ENCODE data around the gene REEP2.

Gene REEP2

DNA sequence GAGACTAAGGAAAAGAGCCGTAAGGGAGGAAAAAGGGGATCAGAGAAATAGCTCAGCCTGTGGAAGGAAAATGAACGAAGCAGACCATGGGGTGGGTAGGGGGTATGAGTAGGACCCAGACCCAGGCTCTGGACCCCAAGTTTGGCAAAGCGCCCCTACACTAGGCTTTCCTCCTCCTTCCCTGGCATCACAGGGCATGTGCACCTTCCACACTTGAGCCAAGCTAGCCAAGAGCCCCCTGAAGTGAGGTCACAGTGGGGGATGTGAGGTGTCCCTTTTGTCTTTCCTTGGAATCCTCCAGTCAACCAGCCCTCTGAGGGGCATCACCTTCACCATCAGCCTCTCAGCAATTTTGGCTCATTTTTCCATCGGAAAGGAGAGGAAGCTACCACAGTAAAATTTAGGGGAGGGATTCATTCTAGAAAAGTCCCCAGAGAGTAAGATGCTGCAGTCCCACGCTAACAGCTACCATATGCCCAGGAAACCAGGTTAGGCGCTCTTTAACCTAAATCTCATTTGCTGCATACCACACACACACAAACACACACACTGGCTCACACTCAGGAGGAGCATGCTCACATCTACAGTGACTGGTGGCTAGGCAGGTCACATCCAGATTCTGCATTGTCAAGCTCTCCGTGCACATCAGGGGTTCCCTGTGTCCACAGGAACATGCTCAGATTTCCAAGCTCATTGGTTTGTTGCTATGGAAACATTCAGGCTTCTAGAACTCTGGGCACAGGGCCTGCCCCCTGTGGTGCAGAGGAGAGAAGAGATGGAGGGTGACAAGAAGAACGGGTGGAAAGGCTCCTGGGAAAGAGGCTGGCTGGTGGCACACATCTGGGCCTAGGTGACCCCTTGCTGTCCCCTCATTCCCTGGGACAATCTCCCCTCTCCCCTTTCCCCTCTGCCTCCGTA is 9.9 kb downstream of the REEP2 start:
- DNase-seq, result peak; percentile 16

DNA sequence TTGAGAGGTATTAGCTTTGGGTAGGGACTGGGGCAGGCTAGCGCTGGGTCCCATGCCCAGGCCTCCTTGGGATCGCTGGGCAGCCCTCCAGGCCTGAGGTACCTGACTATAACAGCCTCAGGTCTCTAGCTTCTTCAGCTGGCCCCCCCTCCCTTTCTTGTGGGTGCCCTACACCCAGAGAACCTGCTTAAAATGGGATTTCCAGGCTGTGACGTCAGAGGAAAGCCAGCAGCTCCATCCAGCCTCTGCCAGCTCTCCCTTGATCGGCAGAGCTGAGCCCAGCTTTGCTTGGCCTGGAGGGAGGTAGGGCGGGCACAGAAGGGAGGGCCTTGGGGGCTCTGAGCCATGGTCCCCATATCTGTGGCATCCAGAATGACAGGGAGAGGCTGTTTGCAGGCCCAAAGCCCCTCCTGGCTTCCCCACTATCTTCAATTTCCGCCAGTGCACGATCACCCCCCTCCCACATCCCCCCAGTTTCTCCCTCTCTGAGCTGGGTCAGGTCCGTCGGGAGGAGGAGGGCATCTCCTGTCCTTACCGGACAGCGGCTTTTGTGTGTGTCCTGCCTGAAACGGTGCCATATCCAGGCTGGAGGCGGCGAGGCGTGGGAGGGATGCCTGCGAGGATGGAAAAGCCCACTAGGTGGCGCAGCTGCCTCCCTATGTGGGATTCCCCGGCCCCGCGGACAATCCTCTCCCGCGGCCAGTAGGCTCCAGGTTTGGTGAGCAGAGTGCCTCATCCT is 10.8 kb downstream of the REEP2 start:
- peak; percentile 74 for DNase-seq

DNA sequence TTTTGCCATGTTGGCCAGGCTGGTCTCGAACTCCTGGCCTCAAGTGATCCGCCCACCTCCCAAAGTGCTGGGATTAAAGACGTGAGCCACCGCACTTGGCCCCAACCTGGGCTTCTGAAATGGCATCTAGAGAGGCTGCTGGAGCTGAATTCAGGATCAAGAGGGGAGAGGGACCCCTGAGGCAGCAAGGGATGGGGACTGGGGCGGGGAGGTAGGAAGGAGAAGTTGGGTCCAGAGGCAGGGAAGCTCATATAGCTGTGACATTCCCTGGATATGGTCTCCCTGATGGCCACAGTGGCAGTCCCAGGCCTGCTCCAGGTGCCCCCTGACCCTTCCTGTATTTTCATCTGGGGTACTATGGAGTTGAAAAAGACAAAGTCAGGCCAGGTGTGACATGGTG is 12.1 kb downstream of the REEP2 start:
- no peak for DNase-seq

DNA sequence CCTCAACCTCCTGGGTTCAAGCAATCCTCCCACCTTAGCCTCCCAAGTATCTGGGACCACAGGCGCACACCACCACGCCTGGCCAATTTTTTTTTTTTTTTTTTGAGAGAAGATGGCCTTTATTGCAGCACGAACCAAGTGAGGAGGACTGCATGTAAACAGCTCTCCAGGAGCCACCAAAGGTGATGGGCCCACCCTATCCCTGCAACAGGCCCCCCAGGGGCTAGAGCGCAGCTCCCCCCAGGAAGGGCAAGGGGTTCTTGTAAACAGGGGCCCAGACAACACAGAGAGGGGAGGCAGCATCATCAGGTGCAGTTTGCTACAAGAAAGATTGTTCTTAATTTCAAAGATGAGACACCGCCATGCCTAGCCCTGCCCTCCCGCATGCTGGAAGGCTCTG is 13.9 kb downstream of the REEP2 start:
- DNase-seq, result no peak

DNA sequence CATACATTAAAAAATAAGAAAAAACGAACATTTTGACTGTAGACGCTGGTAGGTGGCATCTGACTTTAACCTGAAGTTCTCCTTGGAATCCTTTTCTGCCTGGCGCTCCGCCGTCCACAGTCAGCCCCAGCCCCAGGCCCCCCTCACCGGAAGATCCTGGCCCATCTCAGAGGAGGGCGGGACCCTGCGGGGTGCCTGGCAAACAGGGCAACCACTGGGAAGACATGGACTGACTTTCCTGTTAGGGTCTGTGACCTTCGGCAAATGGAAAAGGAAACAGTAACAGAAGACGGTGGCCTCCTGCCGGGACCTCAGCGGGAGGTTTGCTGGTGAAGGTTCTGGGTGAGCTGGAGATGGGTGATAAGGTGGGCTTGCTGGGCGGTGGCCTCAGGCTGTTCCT is 14.7 kb downstream of the REEP2 start:
- no peak for DNase-seq

DNA sequence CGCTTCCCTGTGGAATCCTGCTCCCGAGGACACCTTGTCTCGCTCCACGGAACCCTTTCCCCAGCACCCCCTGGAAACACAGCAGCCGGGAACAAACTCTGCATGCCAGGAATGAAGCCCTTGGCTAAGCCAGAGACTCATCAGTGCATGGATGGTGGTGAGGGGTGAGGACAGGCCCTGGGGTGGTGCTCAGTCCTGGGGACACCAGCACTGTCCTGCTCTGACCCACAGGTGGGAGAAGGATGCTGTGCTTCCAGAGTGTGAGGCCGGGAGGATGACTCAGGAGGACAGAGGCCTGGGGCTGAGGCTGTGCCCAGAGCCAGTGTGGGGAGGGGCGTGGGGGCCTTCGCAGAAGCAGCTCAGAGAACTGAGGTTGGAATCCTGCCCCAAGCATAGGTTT is 15.3 kb downstream of the REEP2 start:
- DNase-seq, result no peak

DNA sequence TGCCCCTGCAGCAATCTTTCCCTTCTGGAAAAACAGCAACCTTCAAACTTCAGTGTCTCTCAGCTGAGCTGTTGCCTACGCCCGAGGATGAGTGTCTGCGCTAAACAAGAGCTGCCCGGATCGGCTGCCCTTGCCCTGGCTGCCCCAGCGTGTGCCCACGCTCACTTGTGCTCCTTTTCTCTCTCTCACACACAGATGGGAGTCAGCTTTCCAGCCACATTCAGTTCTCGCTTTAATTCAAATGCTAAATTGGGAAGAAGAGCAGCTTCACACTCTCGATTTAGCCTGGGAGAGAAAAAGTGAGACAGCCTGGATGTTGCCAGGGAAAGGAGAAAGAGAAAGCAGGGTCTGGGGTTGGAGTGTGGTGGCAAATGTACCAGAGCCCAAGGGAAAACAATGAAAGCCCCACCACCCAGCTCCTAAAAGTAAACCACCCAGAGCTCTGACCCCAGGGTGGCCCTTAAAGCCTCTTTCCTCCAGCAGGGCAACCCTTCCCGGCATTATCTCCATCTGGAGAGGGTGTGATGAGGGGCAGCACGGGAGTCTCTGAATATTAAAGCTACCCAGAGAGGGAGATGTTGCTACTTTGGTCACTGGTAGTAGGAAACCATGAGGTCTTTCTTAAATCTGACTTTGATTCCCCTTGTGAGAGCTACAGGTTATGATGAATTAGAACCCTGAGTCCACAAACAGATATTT is 16.5 kb downstream of the REEP2 start:
- no peak for DNase-seq

DNA sequence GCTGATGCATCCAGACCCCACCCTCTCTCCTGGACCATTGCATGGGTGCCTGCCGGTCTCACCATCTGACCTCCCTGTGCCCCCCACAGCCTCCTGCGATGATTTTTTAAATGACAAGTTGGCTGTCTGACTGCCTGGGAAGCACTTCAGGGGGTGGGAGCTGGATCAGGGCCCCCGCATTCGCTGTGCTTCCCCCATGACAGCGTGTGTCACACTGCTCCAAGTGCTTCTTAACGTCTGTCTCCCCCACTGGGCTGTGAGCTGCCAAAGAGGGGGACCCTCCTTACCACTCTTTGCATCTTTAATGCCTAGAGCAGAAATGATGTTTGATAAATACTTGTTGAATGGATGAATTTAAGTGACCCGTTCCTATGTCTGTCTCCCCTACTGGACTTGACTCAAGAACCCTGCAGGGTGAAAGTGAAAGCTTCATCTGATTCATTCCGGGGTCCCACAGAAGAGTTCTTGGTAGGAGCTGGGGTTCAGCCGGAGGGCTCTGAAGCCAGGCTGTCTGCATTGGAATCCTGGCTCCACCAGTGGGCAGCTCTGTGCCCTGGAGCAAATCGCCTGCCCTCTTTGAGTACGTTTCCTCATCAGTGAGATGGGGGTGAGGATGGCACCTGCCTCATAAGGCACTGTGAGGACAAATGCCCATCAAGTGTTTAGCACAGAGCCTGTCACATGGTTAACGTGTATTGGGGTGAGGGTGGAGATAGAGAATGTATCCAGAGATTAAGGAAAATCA is 18.8 kb downstream of the REEP2 start:
- no peak for DNase-seq

DNA sequence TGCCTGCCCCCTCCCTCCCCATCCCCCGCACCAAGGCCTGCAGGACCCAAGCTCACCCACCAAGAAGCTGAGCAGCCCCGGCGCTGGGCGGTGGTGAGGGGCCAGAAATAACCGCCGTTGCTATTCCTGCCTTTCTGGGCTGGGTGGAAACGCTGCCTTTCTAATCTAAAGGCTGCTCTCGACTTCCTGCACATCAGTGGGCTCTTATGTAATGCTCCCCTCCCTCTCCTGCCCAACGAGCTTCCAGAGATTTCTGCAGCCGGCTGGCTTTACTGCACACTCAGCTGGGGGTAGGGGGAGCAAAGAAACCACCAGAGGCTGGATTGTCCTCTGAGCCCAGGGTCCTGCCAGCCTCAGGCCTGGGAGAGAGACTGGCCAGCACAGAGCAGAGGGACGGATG is 19.5 kb downstream of the REEP2 start:
- no peak for DNase-seq

DNA sequence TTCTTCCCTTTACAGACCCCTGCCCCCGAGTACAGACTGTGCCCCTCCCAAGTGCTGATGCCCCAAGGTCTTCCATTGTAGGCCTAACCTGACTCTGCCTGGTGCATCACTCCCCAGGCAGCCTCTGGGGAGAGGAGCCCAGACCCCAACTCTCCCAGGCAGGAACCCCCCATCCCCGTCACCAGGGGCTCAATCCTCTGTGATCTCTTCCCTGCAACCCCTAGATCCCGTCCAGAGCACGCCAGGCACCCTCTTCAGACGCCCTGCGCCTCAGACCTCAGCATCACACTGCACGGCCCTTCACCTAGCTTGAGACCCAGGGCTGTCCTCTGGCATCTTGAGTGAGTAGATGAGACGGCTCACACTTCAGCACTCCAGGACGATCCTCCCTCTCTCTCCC is 20.0 kb downstream of the REEP2 start:
- no peak for DNase-seq

DNA sequence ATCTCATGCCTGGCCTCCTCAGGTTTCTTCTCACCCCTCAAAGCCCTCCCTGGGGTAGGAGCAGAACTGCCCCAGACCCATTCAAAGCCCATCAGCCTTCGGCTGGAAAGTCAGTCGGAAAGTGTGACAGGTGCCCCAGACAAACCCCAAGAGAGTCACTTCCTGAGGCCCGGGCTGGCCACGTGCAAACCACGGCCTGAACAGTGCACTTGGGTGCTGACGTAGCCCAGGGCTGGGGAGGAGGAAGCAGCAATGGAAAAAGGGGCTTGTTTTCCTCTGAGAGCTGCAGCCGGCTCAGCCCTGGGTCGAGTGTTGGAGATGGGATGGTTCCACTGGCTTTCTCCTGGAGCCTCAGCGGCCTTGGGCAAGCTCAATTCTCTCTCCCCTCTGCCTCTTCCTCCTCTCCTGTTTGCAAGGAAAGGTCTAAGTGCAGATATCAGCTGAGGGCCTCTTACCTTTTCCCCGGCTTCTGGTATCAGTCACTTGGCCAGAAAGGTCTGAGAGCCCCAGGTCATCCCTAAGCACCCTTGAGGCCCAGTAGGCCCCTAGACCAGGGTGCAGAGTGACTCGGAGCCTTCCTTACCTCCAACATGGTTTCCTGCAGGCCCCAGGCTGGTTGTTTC is 20.6 kb downstream of the REEP2 start:
- no peak for DNase-seq

DNA sequence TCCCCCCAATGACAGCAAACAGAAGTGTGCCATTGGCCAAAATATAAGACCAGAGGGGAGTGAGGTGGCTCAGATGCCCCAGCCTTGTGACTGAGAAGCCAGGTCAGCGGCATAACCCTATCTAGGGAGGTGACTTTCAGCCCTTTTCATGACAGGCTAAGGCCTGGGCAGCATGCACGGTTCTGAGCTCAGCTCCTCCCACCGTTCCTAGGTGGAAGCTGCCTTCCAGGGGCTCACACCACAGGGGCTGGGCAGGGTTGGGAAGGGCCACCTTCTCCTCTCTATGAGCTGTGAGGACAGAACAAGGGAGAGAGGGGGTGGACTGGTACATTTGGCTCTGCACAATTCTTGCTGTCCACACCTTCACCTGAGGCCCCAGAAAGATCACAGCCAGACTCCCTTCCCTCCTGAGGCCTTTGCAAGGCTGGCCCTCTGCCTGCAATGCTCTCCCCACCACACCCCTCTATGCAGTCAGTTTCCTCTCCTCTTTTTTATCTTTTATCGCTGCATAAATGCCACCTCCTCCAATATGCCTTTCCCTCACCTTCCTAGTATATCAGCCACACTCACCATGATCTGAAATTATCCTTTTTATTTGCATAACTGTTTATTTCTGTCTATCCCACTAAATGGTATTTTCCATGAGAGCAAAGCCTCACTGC is 21.3 kb downstream of the REEP2 start:
- DNase-seq, result no peak

DNA sequence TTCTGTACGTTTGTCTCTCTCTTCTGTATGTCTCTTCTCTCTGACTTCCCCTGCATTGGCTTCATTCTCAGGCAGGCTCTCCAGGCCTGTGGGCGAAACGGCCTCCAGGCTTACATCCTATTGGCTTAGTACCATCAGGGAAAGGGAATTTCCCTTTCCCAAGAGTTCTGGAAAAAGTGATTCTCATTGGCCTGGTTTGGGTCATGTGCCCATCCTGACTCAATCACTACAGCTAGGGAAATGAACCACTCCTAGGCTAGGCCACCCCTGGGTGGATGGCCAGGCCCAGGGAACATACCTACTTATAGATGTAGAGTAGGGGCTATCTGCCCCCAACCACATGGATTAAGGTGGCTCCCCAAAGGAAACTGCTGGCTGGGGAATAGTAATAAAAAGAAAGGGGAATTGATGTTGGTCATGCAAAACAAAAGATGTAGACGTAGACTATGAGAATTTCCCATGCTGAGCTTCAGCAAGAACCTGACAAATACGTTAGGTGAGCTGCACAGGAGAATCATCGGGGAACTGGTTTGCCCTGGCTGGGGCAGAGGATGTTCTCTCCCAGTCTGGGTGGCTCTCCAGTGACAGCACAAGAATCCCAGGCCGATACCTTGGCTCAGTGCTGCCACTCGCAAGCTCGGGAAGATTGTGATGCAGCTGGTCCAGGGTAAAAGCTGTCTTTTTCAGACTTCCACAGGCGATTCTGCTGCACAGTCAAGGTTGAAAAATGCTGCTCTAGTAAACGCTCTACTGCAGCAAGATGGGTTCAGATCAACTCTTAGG is 22.7 kb downstream of the REEP2 start:
- peak; percentile 66 for DNase-seq

DNA sequence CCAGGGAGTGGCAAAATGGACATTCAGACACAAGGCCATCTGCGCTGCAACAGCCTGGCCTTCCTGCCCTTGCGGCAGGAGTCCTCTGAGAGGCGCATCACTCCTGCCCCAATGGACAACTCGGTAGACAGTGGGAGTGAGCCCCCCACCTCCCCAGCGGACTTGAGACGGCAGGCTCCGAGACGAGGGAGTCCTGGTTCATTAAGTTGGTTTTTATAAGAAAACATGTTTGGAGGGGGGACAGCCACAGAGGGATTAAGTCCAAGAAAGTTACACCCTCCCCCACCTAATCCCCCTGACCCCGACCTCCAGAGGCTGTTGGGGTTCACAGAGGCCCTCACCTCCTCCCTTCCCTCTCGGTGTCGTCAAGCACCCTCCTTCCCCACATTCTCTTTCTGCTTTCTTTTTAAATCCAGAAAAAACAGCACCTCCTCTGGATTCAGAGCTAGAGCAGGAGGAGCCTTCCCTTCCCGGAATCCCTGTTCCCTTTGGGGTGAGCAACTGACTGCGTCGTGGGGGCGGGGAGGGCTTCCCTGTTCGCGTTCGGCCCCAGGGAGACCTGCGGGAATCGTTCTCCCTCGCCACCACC is 24.7 kb downstream of the REEP2 start:
- peak; percentile 32 for DNase-seq

DNA sequence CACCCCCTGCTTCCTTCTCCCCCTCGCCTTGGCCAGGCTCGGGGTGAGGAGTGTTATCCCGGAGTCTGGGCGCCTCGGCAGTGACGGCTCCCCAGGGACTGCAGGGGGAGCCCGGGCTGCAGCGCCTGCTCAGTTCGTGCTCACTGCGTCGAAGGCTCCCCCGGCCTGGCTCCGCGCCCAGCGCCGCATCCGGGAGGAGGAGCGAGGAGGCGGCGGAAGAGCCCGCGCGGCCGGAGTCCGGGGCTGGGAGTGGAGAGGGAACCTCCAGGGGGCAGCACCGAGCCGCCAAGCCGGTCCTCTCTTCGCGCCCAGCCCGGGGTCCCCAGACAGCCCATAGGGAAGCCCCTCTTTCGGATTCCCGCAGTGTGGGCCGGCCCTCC is 25.1 kb downstream of the REEP2 start:
- DNase-seq, result peak; percentile 97

DNA sequence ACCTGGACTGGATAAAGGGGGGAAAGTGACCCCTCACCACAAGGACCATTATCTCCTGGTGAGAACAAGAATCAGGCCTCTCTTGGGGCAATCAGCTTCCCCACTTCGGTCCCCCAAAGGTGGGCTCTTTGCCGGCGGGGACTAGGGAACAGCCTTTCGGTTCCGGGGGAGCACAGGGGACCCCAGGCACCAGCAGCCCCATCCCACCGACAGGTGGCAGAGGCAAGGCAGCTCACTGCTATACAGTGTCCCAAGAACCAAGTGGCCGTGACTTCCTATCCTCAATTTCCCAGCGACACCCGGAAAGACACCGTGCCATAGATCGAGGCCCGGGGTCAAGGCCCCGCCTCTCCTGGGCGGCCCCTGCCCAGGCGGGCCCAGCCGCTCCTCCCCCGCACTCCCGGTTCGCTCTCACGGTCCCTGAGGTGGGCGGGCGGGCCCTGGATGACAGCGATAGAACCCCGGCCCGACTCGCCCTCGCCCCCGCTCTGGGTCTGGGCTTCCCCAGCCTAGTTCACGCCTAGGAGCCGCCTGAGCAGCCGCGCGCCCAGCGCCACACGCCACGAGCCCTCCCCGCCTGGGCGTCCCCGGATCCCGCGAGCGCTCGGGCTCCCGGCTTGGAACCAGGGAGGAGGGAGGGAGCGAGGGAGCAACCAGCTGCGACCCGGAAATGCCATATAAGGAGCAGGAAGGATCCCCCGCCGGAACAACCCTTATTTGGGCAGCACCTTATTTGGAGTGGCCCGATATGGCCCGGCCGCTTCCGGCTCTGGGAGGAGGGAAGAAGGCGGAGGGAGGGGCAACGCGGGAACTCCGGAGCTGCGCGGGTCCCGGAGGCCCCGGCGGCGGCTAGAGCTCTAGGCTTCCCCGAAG is 25.8 kb downstream of the REEP2 start:
- DNase-seq, result peak; percentile 99

DNA sequence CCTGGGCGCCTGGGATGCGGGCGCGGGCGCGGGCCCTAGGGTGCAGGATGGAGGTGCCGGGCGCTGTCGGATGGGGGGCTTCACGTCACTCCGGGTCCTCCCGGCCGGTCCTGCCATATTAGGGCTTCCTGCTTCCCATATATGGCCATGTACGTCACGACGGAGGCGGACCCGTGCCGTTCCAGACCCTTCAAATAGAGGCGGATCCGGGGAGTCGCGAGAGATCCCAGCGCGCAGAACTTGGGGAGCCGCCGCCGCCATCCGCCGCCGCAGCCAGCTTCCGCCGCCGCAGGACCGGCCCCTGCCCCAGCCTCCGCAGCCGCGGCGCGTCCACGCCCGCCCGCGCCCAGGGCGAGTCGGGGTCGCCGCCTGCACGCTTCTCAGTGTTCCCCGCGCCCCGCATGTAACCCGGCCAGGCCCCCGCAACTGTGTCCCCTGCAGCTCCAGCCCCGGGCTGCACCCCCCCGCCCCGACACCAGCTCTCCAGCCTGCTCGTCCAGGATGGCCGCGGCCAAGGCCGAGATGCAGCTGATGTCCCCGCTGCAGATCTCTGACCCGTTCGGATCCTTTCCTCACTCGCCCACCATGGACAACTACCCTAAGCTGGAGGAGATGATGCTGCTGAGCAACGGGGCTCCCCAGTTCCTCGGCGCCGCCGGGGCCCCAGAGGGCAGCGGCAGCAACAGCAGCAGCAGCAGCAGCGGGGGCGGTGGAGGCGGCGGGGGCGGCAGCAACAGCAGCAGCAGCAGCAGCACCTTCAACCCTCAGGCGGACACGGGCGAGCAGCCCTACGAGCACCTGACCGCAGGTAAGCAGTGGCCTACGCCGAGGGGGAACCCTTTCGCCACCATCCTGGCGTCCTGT is 26.6 kb downstream of the REEP2 start, which contains the start of gene EGR1:
TSS of gene EGR1 (plus strand) at position 219 of the 864 bp plus-strand sequence. CDS start at position 502, 283 bp downstream.
- DNase-seq, result peak; percentile 96

Measured in fibroblast of skin of abdomen (primary cell).